Natural killer cell (primary cell): ENCODE measurements around the gene PPP1R3F. TPM values are rescaled to one million over a fixed set of nuclear protein-coding genes. Genes with fewer than 3 reads are reported as not detected.
"Not testable (repeated sequence)": the region's sequence is repeated elsewhere in the genome, so short reads cannot be mapped to it uniquely, and the experiment has no call there.

Experiments
- ATAC-seq, 3 donors: fragments of 150-1000 bp in 2 of 3; fragments of 200-7000 bp in 1 of 3; cut with Tn5 transposase; 1 replicate in 1 of 3; 2 replicates in 2 of 3; pipeline ENCODE4 v1.10.0; 2021; ENCODE audit warnings: mild to moderate bottlenecking in 2 of 3, moderate library complexity in 2 of 3
- DNase-seq, 2 donors: peaks; one replicate each; pipeline versions ENCODE4 v3.0.0 to v3.0.0-alpha.2; 2013 to 2021; ENCODE audit warnings: mixed read lengths in 1 of 2
- H3K27ac ChIP-seq: one replicate; pipeline ENCODE4 v1.5.1; 2013; ENCODE audit warnings: mild to moderate bottlenecking, low read length
- H3K27me3 ChIP-seq: one replicate; pipeline ENCODE4 v1.6.1; 2013; ENCODE audit warnings: low read length; ENCODE audit not compliant: control insufficient read depth, insufficient read depth
- H3K36me3 ChIP-seq: one replicate; pipeline ENCODE4 v1.6.1; 2013; ENCODE audit warnings: low read length; ENCODE audit not compliant: control insufficient read depth, insufficient read depth
- H3K4me1 ChIP-seq: one replicate; pipeline ENCODE4 v1.6.1; 2013; ENCODE audit warnings: low read length; ENCODE audit not compliant: control insufficient read depth, insufficient read depth
- H3K4me3 ChIP-seq: one replicate; pipeline ENCODE4 v1.5.1; 2013; ENCODE audit warnings: low read length
- H3K9me3 ChIP-seq: one replicate; pipeline ENCODE4 v1.6.1; 2013; ENCODE audit warnings: low read length; ENCODE audit not compliant: control insufficient read depth, insufficient read depth
- H3K27ac Mint-ChIP-seq, 2 donors: one replicate each; pipeline ENCODE4 v1.8.0; 2022; ENCODE audit warnings: mild to moderate bottlenecking in 2 of 2, mixed read lengths in 2 of 2, moderate library complexity in 1 of 2
- H3K27me3 Mint-ChIP-seq, 2 donors: one replicate each; pipeline ENCODE4 v1.8.0; 2022; ENCODE audit warnings: low read depth in 2 of 2, mixed read lengths in 2 of 2
- H3K36me3 Mint-ChIP-seq: one replicate; pipeline ENCODE4 v1.8.0; 2022; ENCODE audit warnings: mixed read lengths
- H3K4me1 Mint-ChIP-seq, 2 donors: one replicate each; pipeline ENCODE4 v1.8.0; 2022; ENCODE audit warnings: mixed read lengths in 2 of 2
- H3K4me3 Mint-ChIP-seq: one replicate; pipeline ENCODE4 v1.8.0; 2022; ENCODE audit warnings: mild to moderate bottlenecking, moderate library complexity, mixed read lengths
- H3K9me3 Mint-ChIP-seq, 2 donors: one replicate each; pipeline ENCODE4 v1.8.0; 2022; ENCODE audit warnings: mixed read lengths in 2 of 2
- CTCF ChIP-seq: fragments of 200-600 bp; IDR thresholded peaks from one replicate; pipeline ENCODE4 v1.8.0; 2022; ENCODE audit warnings: antibody characterized with exemption
- WGBS: methylation state at CpG from one replicate; pipeline ENCODE4 v1.1.7; 2013; ENCODE audit warnings: missing lambda C conversion rate; ENCODE audit not compliant: insufficient coverage; 5-methylcytosine and 5-hydroxymethylcytosine counted together
- intact Hi-C: fragments of 100-400 bp; cut with micrococcal nuclease; formaldehyde crosslinking; loops from one replicate; pipeline ENCODE4 v1.14.2; 2022
- total RNA-seq, 4 donors: library from RNA; stranded (reverse); fragments of 120-200 nt in 1 of 4; gene quantifications; one replicate each; pipeline versions ENCODE4 v1.2.3 to v1.2.4, GENCODE V29; 2013 to 2022

PPP1R3F gene
- total RNA-seq, 3 donors from 2014 or later (not counting 1 experiment from before 2014, with no cell fraction given): 2.9 to 4.3 (median 3.6) TPM

GRCh38 chrX:49291615-49292337 lies 22.2 kb downstream of the PPP1R3F start:
- no peak overlapping the region for H3K4me3 Mint-ChIP-seq
- peaks cover 13% of the 10 kb centered on the region for H3K4me1 ChIP-seq
- no peaks in the 10 kb centered on the region for H3K27me3 ChIP-seq
- no peak overlapping the region for H3K4me3 ChIP-seq
- 29% methylated on average over 11 of the region's 11 CpGs for WGBS
- DNase-seq (peak; percentile 61 to 77), ATAC-seq (peak; percentile 77 to 86 (median 85))
- intact Hi-C loops: no loop called here
- H3K36me3 Mint-ChIP-seq: no peaks in the 10 kb centered on the region
- TF ChIP-seq CTCF: peak; percentile 51
- H3K27me3 Mint-ChIP-seq: peaks cover 6 to 25% of the 10 kb centered on the region in 2 donors
- peaks cover 20% of the 10 kb centered on the region in 2 donors for H3K4me1 Mint-ChIP-seq
- no peak overlapping the region for H3K27ac Mint-ChIP-seq
- no peaks in the 10 kb centered on the region for H3K36me3 ChIP-seq
- H3K27ac ChIP-seq: no peak overlapping the region
- no peaks in the 10 kb centered on the region for H3K9me3 Mint-ChIP-seq
- no peaks in the 10 kb centered on the region for H3K9me3 ChIP-seq

GRCh38 chrX:49292400-49293362 lies 23.1 kb downstream of the PPP1R3F start:
- no peak for TF ChIP-seq CTCF
- H3K27me3 ChIP-seq: no peaks in the 10 kb centered on the region
- WGBS: 85% methylated on average over 11 of the region's 17 CpGs
- peaks cover 16% of the 10 kb centered on the region in 2 donors for H3K4me1 Mint-ChIP-seq
- no peak overlapping the region for H3K27ac Mint-ChIP-seq
- no peak for ATAC-seq
- intact Hi-C loops: no loop called here
- no peaks in the 10 kb centered on the region for H3K36me3 ChIP-seq
- no peak overlapping the region for H3K4me3 ChIP-seq
- no peaks in the 10 kb centered on the region for H3K36me3 Mint-ChIP-seq
- no peaks in the 10 kb centered on the region for H3K9me3 ChIP-seq
- no peak for DNase-seq
- peaks cover 10% of the 10 kb centered on the region for H3K4me1 ChIP-seq
- no peak overlapping the region for H3K4me3 Mint-ChIP-seq
- no peak overlapping the region for H3K27ac ChIP-seq
- peaks cover 6 to 25% of the 10 kb centered on the region in 2 donors for H3K27me3 Mint-ChIP-seq
- H3K9me3 Mint-ChIP-seq: no peaks in the 10 kb centered on the region

GRCh38 chrX:49299293-49299692 lies 29.7 kb downstream of the PPP1R3F start:
- ATAC-seq, H3K27me3 ChIP-seq, H3K4me3 Mint-ChIP-seq, H3K4me1 ChIP-seq, H3K27ac ChIP-seq, H3K4me1 Mint-ChIP-seq, DNase-seq, H3K36me3 Mint-ChIP-seq, H3K27ac Mint-ChIP-seq, H3K4me3 ChIP-seq, H3K36me3 ChIP-seq, H3K9me3 Mint-ChIP-seq, H3K9me3 ChIP-seq, intact Hi-C loops: not testable (repeated sequence)
- H3K27me3 Mint-ChIP-seq: peaks cover 2 to 46% of the 10 kb centered on the region in 2 donors
- 100% methylated on average over 4 of the region's 5 CpGs for WGBS

GRCh38 chrX:49300703-49301102 lies 31.1 kb downstream of the PPP1R3F start:
- Histone ChIP-seq H3K9me3 (no peaks in the 10 kb centered on the region), H3K27ac (no peak overlapping the region), H3K27me3 (no peaks in the 10 kb centered on the region), H3K36me3 (no peaks in the 10 kb centered on the region), H3K4me1 (no peaks in the 10 kb centered on the region), H3K4me3 (no peak overlapping the region)
- no peak for TF ChIP-seq CTCF
- ATAC-seq: no peak
- DNase-seq: no peak
- Mint-ChIP-seq H3K9me3 (no peaks in the 10 kb centered on the region), H3K27me3 (peaks cover 2 to 42% of the 10 kb centered on the region in 2 donors), H3K4me1 (no peaks in the 10 kb centered on the region), H3K4me3 (no peak overlapping the region), H3K36me3 (no peaks in the 10 kb centered on the region), H3K27ac (no peak overlapping the region)
- intact Hi-C loops: no loop called here
- WGBS: no CpG with 5 or more reads among the region's 1 CpG
